ENCODE data around the gene AHCYL1. TPM values are rescaled to one million over a fixed set of nuclear protein-coding genes. Genes with fewer than 3 reads are reported as not detected.

Gene AHCYL1
- polyA plus RNA-seq, 1 experiment: 133 TPM

- ChIA-PET CTCF (no interaction called here), POLR2A (no interaction called here)
- no peak overlapping the region for H3K27ac ChIP-seq (ENCODE audit: low read depth, low read length)
Observed at GRCh38 chr1:110047463-110047862, 62.9 kb downstream of the AHCYL1 start.

GRCh38 chr1:110048240-110048639 is 63.7 kb downstream of the AHCYL1 start:
- H3K27me3 ChIP-seq (ENCODE audit: control insufficient read depth, insufficient read depth, low read length): no peaks in the 10 kb centered on the region
- H3K4me3 ChIP-seq (ENCODE audit: low read depth, low read length): no peak overlapping the region
- ChIA-PET CTCF (interaction anchor here (1.1 kb wide), 1 partner anchor 69 kb away, joined by 3 read pairs; no protein-coding TSS in a partner anchor), POLR2A (no interaction called here)
- TF ChIP-seq, protein P1, sequence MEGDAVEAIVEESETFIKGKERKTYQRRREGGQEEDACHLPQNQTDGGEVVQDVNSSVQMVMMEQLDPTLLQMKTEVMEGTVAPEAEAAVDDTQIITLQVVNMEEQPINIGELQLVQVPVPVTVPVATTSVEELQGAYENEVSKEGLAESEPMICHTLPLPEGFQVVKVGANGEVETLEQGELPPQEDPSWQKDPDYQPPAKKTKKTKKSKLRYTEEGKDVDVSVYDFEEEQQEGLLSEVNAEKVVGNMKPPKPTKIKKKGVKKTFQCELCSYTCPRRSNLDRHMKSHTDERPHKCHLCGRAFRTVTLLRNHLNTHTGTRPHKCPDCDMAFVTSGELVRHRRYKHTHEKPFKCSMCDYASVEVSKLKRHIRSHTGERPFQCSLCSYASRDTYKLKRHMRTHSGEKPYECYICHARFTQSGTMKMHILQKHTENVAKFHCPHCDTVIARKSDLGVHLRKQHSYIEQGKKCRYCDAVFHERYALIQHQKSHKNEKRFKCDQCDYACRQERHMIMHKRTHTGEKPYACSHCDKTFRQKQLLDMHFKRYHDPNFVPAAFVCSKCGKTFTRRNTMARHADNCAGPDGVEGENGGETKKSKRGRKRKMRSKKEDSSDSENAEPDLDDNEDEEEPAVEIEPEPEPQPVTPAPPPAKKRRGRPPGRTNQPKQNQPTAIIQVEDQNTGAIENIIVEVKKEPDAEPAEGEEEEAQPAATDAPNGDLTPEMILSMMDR (IDR thresholded peaks at IDR 0.05; ENCODE audit: low read depth, low read length): no peak
- DNase-seq (ENCODE audit: low read depth, low spot score): no peak
- H3K9me3 ChIP-seq (ENCODE audit: control insufficient read depth, insufficient read depth, low read length): no peaks in the 10 kb centered on the region
- no peak overlapping the region for H3K27ac ChIP-seq (ENCODE audit: low read depth, low read length)

More at GRCh38 chr1:110047463-110047862, 62.9 kb downstream of the AHCYL1 start:
- no peak for DNase-seq (ENCODE audit: low read depth, low spot score)
- TF ChIP-seq, protein P1 (IDR thresholded peaks at IDR 0.05; ENCODE audit: low read depth, low read length): no peak
- no peak overlapping the region for H3K4me3 ChIP-seq (ENCODE audit: low read depth, low read length)
- H3K27me3 ChIP-seq (ENCODE audit: control insufficient read depth, insufficient read depth, low read length): no peaks in the 10 kb centered on the region
- H3K9me3 ChIP-seq (ENCODE audit: control insufficient read depth, insufficient read depth, low read length): no peaks in the 10 kb centered on the region

- Histone ChIP-seq H3K9me3 (ENCODE audit: control insufficient read depth, insufficient read depth, low read length) (no peaks in the 10 kb centered on the region), H3K4me3 (ENCODE audit: low read depth, low read length) (no peak overlapping the region), H3K27ac (ENCODE audit: low read depth, low read length) (no peak overlapping the region), H3K27me3 (ENCODE audit: control insufficient read depth, insufficient read depth, low read length) (no peaks in the 10 kb centered on the region)
- TF ChIP-seq, protein P1 (IDR thresholded peaks at IDR 0.05; ENCODE audit: low read depth, low read length): no peak
- ChIA-PET POLR2A (no interaction called here), CTCF (interaction anchor here (0.6 to 1.1 kb wide), 2 partner anchors 39 to 68 kb away, joined by 3 read pairs; no protein-coding TSS in a partner anchor)
- no peak for DNase-seq (ENCODE audit: low read depth, low spot score)
Observed at GRCh38 chr1:110048923-110049601, 64.5 kb downstream of the AHCYL1 start.

- no peak for DNase-seq (ENCODE audit: low read depth, low spot score)
- H3K27ac ChIP-seq (ENCODE audit: low read depth, low read length): no peak overlapping the region
- TF ChIP-seq, protein P1 (IDR thresholded peaks at IDR 0.05; ENCODE audit: low read depth, low read length): no peak
- H3K9me3 ChIP-seq (ENCODE audit: control insufficient read depth, insufficient read depth, low read length): no peaks in the 10 kb centered on the region
- CTCF ChIA-PET: interaction anchor here (0.6 to 5.3 kb wide), 7 partner anchors 10 to 276 kb away, joined by 3 to 64 read pairs (median 4); no protein-coding TSS in a partner anchor
- H3K4me3 ChIP-seq (ENCODE audit: low read depth, low read length): no peak overlapping the region
- POLR2A ChIA-PET: interaction anchor here (0.6 kb wide), 1 partner anchor 22 kb away, joined by 6 read pairs; no protein-coding TSS in a partner anchor
- no peaks in the 10 kb centered on the region for H3K27me3 ChIP-seq (ENCODE audit: control insufficient read depth, insufficient read depth, low read length)
Observed at GRCh38 chr1:110049801-110050601, 65.4 kb downstream of the AHCYL1 start.

All from AG04450 (cell line).